ENCODE measurements around the gene CHMP4A.

DNA sequence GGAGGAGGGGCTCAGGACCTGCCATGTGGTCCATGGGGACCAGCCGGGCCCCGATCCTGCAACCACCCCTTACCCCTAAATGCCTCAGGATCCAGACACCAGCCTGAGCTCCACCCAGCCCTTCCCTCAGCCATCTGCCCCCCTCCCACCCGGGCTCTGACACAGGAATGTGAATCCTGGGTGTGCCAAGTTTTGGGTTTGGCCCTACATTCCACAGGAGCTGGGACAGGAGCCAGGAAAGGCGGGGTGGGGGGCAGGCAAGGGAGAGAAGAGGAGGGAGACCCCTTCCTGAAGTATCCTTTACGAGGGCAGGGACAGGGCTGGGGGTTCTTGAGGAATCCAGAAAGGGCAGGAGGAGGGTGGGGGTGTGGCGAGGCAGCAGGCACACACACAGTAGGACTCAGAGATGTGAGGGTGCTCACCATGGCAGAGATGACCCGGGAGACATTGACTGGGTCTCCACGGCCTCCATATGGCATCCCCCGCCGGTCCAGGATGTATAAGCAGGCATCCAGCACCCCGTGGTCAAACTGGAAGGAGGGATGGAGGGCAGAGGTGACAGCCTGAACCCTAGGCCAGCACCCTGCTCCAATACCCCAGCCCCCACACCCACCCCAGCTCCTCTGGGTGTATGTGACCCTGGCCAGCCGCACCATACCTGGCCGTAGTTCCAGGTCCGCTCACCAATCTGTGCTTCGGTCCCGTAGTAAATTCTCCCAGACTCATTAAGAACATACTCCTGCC is 46.2 kb upstream of the CHMP4A start:
- TF ChIP-seq, protein P1, sequence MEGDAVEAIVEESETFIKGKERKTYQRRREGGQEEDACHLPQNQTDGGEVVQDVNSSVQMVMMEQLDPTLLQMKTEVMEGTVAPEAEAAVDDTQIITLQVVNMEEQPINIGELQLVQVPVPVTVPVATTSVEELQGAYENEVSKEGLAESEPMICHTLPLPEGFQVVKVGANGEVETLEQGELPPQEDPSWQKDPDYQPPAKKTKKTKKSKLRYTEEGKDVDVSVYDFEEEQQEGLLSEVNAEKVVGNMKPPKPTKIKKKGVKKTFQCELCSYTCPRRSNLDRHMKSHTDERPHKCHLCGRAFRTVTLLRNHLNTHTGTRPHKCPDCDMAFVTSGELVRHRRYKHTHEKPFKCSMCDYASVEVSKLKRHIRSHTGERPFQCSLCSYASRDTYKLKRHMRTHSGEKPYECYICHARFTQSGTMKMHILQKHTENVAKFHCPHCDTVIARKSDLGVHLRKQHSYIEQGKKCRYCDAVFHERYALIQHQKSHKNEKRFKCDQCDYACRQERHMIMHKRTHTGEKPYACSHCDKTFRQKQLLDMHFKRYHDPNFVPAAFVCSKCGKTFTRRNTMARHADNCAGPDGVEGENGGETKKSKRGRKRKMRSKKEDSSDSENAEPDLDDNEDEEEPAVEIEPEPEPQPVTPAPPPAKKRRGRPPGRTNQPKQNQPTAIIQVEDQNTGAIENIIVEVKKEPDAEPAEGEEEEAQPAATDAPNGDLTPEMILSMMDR (IDR thresholded peaks at IDR 0.05): no peak
- no peak for TF ChIP-seq POLR2A (IDR thresholded peaks at IDR 0.05)
